Measurements from ENCODE around the gene PFN3. TPM values are rescaled to one million over a fixed set of nuclear protein-coding genes. Genes with fewer than 3 reads are reported as not detected.

PFN3 gene
- total RNA-seq, 1 donor from 2014 or later: not detected

DNA sequence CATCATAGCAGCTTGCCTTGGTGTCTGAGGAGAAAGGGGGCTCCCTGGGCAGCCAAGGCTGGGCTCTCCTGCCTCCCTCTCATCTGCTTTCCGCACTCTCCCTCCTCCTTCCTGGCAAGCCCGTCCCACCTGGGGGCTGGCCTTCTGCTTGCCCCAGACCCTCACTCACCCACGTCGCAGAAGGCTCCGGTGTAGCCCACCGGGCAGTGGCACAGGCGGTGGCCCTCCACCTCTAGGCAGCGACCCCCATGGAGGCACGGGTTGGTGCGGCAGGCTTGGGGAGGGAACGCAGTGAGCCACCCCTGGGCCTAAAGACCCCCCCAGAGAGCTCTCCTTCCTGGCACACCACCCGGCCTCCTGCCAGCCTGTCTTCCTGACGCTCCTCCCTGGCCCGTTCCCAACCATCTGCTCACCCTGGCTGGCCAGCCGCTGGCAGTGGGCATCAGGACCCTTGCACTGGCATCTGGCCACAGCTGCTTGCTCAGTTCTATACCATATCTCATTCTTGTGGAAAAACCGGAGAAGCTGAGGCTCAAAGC is 4.2 kb upstream of the PFN3 start:
- H3K9me3 Mint-ChIP-seq: no peaks in the 10 kb centered on the region

GRCh38 chr5:177403792-177404640 is 3.6 kb upstream of the PFN3 start:
- Mint-ChIP-seq H3K4me3 (peak overlapping the region; percentile 47), H3K27me3 (ENCODE audit: low read depth) (peaks cover 65% of the 10 kb centered on the region), H3K27ac (ENCODE audit: unreplicated experiment) (no peak overlapping the region), H3K9me3 (no peaks in the 10 kb centered on the region), H3K4me1 (peaks cover 13% of the 10 kb centered on the region), H3K36me3 (ENCODE audit: low read depth) (no peaks in the 10 kb centered on the region)
- peak; percentile 61 for DNase-seq (ENCODE audit: low read depth, low spot score)
- TF ChIP-seq, protein P1, sequence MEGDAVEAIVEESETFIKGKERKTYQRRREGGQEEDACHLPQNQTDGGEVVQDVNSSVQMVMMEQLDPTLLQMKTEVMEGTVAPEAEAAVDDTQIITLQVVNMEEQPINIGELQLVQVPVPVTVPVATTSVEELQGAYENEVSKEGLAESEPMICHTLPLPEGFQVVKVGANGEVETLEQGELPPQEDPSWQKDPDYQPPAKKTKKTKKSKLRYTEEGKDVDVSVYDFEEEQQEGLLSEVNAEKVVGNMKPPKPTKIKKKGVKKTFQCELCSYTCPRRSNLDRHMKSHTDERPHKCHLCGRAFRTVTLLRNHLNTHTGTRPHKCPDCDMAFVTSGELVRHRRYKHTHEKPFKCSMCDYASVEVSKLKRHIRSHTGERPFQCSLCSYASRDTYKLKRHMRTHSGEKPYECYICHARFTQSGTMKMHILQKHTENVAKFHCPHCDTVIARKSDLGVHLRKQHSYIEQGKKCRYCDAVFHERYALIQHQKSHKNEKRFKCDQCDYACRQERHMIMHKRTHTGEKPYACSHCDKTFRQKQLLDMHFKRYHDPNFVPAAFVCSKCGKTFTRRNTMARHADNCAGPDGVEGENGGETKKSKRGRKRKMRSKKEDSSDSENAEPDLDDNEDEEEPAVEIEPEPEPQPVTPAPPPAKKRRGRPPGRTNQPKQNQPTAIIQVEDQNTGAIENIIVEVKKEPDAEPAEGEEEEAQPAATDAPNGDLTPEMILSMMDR (conservative IDR thresholded peaks at IDR 0.05): peak; percentile 77

More for the DNA sequence above, 4.2 kb upstream of the PFN3 start:
- no peak for DNase-seq (ENCODE audit: low read depth, low spot score)
- H3K27ac Mint-ChIP-seq (ENCODE audit: unreplicated experiment): no peak overlapping the region
- peaks cover 13% of the 10 kb centered on the region for H3K4me1 Mint-ChIP-seq
- peaks cover 68% of the 10 kb centered on the region for H3K27me3 Mint-ChIP-seq (ENCODE audit: low read depth)
- no peaks in the 10 kb centered on the region for H3K36me3 Mint-ChIP-seq (ENCODE audit: low read depth)
- TF ChIP-seq, protein P1 (conservative IDR thresholded peaks at IDR 0.05): no peak
- peak overlapping the region; percentile 44 for H3K4me3 Mint-ChIP-seq

- peak; percentile 21 for DNase-seq (ENCODE audit: low read depth, low spot score)
- H3K4me3 Mint-ChIP-seq: peak overlapping the region; percentile 85
- no peaks in the 10 kb centered on the region for H3K36me3 Mint-ChIP-seq (ENCODE audit: low read depth)
- H3K4me1 Mint-ChIP-seq: peaks cover 13% of the 10 kb centered on the region
- H3K9me3 Mint-ChIP-seq: no peaks in the 10 kb centered on the region
- H3K27me3 Mint-ChIP-seq (ENCODE audit: low read depth): peaks cover 62% of the 10 kb centered on the region
- TF ChIP-seq, protein P1 (conservative IDR thresholded peaks at IDR 0.05): no peak
- H3K27ac Mint-ChIP-seq (ENCODE audit: unreplicated experiment): no peak overlapping the region
These were observed 2.8 kb upstream of the PFN3 start for GRCh38 chr5:177403102-177403791.

DNA sequence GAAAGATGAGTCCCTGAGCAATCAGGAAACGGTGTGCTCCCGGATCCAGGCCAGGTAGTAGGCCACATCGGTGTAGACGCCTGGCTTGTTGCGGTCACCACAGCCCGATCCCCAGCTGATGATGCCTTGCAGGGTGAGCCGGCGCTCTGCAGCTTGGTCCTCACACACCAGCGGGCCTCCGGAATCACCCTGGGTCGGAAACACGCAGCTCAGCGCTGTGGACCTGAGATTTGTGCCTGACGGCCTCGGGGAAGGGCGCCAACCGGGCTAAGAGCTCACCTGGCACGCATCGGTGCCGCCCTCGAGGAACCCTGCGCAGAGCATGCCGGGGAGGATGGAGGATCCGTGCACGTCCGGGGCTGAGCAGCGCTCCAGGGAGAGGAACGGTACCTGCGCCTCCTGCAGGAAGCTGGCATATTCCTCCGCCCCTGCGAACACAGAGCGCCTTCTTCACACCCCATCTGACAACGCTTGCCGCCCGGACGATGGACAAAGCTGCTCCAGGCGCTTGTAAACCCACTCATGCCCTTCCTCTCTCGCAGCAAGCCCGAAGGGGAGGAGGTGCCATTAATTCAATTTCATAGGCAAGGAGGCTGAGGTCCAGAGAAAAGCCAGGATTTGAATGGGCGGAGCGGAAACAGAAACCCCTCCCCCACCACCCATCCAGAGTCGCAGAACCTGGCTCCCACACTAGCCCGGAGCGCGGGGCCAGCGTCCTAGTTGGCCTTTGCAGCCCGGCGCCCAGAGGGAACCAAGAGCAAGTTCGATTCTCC is 2.0 kb upstream of the PFN3 start:
- Mint-ChIP-seq H3K4me3 (peak overlapping the region; percentile 85), H3K27ac (ENCODE audit: unreplicated experiment) (no peak overlapping the region), H3K9me3 (no peaks in the 10 kb centered on the region), H3K36me3 (ENCODE audit: low read depth) (no peaks in the 10 kb centered on the region), H3K4me1 (peaks cover 13% of the 10 kb centered on the region), H3K27me3 (ENCODE audit: low read depth) (peaks cover 60% of the 10 kb centered on the region)
- DNase-seq (ENCODE audit: low read depth, low spot score): peak; percentile 66
- TF ChIP-seq, protein P1 (conservative IDR thresholded peaks at IDR 0.05): peak; percentile 65

DNA sequence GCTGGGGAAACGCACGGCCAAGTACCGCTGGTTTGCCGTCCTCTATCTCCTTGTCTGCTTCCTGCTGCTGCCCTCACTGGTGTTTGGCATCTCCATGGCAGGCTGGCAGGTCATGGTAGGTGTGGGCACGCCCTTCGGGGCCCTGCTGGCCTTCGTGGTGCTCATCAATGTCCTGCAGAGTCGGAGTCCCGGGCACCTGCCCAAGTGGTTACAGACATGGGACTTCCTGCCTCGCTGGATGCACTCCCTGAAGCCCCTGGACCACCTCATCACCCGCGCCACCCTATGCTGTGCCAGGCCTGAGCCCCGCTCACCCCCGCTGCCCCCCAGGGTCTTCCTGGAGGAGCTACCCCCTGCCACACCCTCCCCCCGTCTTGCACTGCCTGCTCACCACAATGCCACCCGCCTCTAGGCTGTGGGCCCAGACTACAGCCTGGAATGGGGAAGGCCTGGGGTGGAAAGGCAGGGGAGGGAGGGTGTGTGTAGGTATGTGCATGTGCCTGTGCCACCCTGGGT is 2.5 kb downstream of the PFN3 start:
- Mint-ChIP-seq H3K4me3 (no peak overlapping the region), H3K27me3 (ENCODE audit: low read depth) (peaks cover 21% of the 10 kb centered on the region), H3K9me3 (no peaks in the 10 kb centered on the region), H3K27ac (ENCODE audit: unreplicated experiment) (no peak overlapping the region), H3K4me1 (peaks cover 13% of the 10 kb centered on the region), H3K36me3 (ENCODE audit: low read depth) (no peaks in the 10 kb centered on the region)
- TF ChIP-seq, protein P1 (conservative IDR thresholded peaks at IDR 0.05): no peak
- DNase-seq (ENCODE audit: low read depth, low spot score): no peak

Measured in neural crest cell (in vitro differentiated cells).